Chondrocyte (in vitro differentiated cells): ENCODE data around the gene TSPAN18. TPM values are rescaled to one million over a fixed set of nuclear protein-coding genes. Genes with fewer than 3 reads are reported as not detected.

Experiments used
- DNase-seq: peaks from one replicate; pipeline ENCODE4 v3.0.0; 2021; ENCODE audit warnings: mixed read lengths, low spot score
- H3K27ac Mint-ChIP-seq: one replicate; pipeline ENCODE4 v1.8.0; 2021; ENCODE audit warnings: mild to moderate bottlenecking, moderate library complexity, mixed read lengths; ENCODE audit not compliant: unreplicated experiment
- H3K27me3 Mint-ChIP-seq: 2 replicates; pipeline ENCODE4 v1.8.0; 2021; ENCODE audit warnings: low read depth, mixed read lengths
- H3K36me3 Mint-ChIP-seq: 2 replicates; pipeline ENCODE4 v1.8.0; 2021; ENCODE audit warnings: low read depth, mixed read lengths
- H3K4me1 Mint-ChIP-seq: 2 replicates; pipeline ENCODE4 v1.8.0; 2021; ENCODE audit warnings: low read depth, mild to moderate bottlenecking, mixed read lengths
- H3K4me3 Mint-ChIP-seq: one replicate; pipeline ENCODE4 v1.8.0; 2021; ENCODE audit warnings: mild to moderate bottlenecking, moderate library complexity, mixed read lengths; ENCODE audit not compliant: unreplicated experiment
- H3K9me3 Mint-ChIP-seq: 2 replicates; pipeline ENCODE4 v1.8.0; 2021; ENCODE audit warnings: low read depth, mixed read lengths
- total RNA-seq: library from RNA; stranded (reverse); gene quantifications from 3 replicates; pipeline ENCODE4 v1.2.1, GENCODE V29; 2021
- TF ChIP-seq, protein P1 (sequence below): fragments of 200-600 bp; sonication (generic); IDR thresholded peaks from 2 replicates; pipeline ENCODE4 v1.5.0; 2021; ENCODE audit warnings: antibody characterized with exemption, mild to moderate bottlenecking, moderate library complexity

TSPAN18 gene
- total RNA-seq, 1 donor from 2014 or later, result 4.0 TPM

DNA sequence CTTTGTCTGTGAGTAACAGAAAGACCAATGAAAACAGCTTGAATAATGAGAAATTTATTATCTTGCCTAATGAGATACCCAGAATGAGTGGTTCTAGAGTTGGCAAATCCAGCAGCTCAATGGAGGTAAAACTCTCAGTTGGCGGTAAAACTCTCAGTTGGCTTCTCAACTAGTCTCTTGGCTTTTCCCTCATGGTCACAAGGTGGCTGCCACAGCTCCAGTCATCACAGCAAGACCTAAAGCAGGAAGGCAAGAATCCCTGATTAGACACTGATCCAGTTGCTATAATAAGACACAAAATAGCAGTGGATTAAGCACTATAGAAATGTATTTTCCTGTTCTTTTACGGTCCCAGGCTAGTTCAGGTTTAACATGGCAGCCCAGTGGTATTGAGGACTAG is 37.5 kb upstream of the TSPAN18 start:
- DNase-seq, result no peak
- Mint-ChIP-seq H3K4me1 (no peaks in the 10 kb centered on the region), H3K27ac (no peak overlapping the region), H3K9me3 (no peaks in the 10 kb centered on the region), H3K36me3 (no peaks in the 10 kb centered on the region), H3K27me3 (peaks cover 31% of the 10 kb centered on the region), H3K4me3 (no peak overlapping the region)
- TF ChIP-seq, protein P1, sequence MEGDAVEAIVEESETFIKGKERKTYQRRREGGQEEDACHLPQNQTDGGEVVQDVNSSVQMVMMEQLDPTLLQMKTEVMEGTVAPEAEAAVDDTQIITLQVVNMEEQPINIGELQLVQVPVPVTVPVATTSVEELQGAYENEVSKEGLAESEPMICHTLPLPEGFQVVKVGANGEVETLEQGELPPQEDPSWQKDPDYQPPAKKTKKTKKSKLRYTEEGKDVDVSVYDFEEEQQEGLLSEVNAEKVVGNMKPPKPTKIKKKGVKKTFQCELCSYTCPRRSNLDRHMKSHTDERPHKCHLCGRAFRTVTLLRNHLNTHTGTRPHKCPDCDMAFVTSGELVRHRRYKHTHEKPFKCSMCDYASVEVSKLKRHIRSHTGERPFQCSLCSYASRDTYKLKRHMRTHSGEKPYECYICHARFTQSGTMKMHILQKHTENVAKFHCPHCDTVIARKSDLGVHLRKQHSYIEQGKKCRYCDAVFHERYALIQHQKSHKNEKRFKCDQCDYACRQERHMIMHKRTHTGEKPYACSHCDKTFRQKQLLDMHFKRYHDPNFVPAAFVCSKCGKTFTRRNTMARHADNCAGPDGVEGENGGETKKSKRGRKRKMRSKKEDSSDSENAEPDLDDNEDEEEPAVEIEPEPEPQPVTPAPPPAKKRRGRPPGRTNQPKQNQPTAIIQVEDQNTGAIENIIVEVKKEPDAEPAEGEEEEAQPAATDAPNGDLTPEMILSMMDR, result no peak

DNA sequence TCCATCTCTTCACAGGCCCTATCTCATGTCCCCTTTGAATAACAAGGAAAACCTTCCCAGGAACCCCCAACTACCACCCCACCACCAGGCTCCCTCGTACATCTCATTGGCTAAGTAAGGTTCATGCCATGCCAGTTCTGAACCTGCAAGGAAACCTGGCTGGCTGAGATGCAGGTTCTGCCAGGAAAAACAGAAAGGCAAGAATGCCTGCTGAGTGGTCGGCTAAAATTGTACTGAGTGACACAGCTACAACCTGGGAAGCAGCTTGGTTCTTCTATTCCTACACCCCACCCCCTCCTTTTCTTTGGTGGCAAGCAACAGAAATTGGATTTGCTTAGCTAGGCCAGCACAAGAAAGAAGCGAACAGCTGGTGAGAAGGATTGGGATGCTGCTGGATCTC is 36.1 kb upstream of the TSPAN18 start:
- TF ChIP-seq, protein P1, result no peak
- Mint-ChIP-seq H3K36me3 (no peaks in the 10 kb centered on the region), H3K9me3 (no peaks in the 10 kb centered on the region), H3K27ac (no peak overlapping the region), H3K4me1 (no peaks in the 10 kb centered on the region), H3K27me3 (peaks cover 30% of the 10 kb centered on the region), H3K4me3 (no peak overlapping the region)
- no peak for DNase-seq

DNA sequence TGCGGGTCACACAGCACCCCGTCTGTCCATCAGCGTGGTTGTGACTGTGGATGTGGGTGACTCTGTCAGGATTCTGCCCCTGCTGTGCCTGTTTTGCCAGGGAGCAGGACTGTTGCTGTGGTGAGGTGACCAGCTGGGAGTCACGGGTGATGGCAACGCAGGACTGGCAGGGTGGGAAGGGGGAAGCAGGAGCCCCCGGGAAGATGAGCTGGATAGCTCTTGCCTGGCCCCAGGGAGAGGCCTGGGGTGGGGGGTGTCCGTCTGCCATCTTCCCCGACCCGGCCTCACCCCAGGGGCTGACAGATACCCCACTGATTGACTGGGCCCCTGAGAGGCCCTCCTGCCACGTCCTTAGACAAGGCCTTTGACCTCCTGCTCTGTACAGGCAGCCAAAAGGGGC is 34.3 kb upstream of the TSPAN18 start:
- DNase-seq, result no peak
- Mint-ChIP-seq H3K27ac (no peak overlapping the region), H3K36me3 (no peaks in the 10 kb centered on the region), H3K4me3 (no peak overlapping the region), H3K27me3 (peaks cover 13% of the 10 kb centered on the region), H3K9me3 (no peaks in the 10 kb centered on the region), H3K4me1 (no peaks in the 10 kb centered on the region)
- TF ChIP-seq, protein P1, result no peak

DNA sequence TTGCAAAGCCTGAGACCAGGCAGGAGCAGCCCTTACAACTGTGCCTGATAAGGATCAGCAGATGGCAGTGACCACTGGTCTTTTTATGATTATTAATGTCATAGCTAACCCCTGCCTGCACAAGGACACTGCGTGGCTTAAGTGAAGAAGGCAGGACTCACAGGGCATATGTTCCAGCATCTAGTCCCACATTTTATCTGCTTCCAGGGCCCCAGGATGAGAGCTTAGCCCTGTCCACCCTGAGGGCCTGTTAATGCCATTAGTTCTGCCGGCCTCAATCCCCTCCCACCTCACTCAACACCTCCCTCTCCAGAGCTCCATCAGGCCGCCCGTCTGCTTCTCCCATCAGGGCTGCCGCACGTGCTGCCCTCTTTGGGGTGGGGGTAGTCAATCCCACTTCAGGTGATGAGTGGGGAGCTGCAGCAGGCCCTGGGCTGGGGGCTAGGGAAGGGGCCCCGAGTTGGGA is 33.1 kb upstream of the TSPAN18 start:
- Mint-ChIP-seq H3K4me3 (no peak overlapping the region), H3K4me1 (no peaks in the 10 kb centered on the region), H3K9me3 (no peaks in the 10 kb centered on the region), H3K27me3 (peaks cover under 1% of the 10 kb centered on the region), H3K36me3 (no peaks in the 10 kb centered on the region), H3K27ac (no peak overlapping the region)
- DNase-seq, result no peak
- TF ChIP-seq, protein P1, result no peak

DNA sequence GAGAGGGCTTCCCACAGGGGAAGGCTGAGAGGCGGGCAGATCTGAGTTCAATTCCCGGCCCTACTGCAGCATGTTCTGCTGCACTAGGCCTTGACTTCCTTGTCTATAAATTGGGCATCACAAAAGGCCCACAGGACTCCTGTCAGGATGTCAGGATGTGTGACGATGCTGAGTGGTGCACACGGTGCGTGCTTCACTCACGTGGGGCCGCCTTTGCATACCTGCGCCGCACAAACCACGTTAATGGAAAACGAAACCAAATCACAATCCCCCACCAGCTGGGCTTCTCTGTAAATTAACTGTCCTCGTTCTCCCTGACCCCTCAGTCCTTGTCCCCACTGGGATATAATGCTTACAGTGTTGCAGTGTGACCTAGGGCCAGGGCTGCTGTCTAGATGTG is 32.3 kb upstream of the TSPAN18 start:
- DNase-seq, result no peak
- TF ChIP-seq, protein P1, result no peak
- Mint-ChIP-seq H3K36me3 (no peaks in the 10 kb centered on the region), H3K27ac (no peak overlapping the region), H3K27me3 (peaks cover 6% of the 10 kb centered on the region), H3K9me3 (no peaks in the 10 kb centered on the region), H3K4me3 (no peak overlapping the region), H3K4me1 (no peaks in the 10 kb centered on the region)
